ENCODE data around the gene ARHGAP6. TPM values are rescaled to one million over a fixed set of nuclear protein-coding genes. Genes with fewer than 3 reads are reported as not detected.

Gene ARHGAP6
- total and polyA plus RNA-seq, 9 donors: 14.1 to 32.9 (median 20.3) TPM

DNA sequence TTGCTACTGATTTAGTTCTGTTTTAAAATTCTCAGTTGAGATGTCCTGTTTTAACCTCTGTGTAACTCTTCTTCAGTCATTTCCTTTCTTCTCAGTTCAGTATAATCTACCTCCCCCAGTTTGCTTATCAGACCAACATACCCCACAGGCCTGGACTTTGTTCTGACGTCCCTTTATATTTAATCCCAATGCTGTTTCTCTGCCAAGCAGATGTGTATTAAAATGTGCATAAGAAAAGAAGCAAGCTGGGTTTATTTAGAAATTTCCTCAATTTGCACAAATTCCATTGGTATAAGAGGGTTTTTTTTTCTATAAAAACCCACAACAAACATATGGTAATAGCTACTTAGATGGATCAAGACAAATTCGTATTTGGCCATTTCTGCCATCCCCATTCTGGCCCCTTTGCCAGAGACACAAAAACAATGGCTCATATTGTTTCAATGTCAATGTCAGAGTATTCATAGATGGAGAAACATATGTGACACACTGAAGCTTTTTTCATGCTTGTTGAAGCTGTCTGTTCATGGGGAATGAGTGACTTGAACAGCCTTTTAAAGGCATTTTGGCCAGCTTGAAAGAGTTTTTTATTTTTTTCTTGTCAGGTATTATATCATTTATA, 530.0 kb downstream of the ARHGAP6 start:
- intact Hi-C loops (cut with DNase I): loop anchor here (2.0 to 10.0 kb wide), 4 partner anchors 639 to 951 kb away; no protein-coding TSS in a partner anchor
- Histone ChIP-seq H3K9me3 (no peaks in the 10 kb centered on the region), H3K27ac (no peak overlapping the region), H3K36me3 (no peaks in the 10 kb centered on the region), H3K27me3 (no peaks in the 10 kb centered on the region), H3K4me1 (ENCODE audit: insufficient read depth) (no peaks in the 10 kb centered on the region), H3K4me3 (no peak overlapping the region)
- no peak for DNase-seq
- TF ChIP-seq POLR2A (IDR thresholded peaks at IDR 0.05): no peak
- TF ChIP-seq, protein P1, sequence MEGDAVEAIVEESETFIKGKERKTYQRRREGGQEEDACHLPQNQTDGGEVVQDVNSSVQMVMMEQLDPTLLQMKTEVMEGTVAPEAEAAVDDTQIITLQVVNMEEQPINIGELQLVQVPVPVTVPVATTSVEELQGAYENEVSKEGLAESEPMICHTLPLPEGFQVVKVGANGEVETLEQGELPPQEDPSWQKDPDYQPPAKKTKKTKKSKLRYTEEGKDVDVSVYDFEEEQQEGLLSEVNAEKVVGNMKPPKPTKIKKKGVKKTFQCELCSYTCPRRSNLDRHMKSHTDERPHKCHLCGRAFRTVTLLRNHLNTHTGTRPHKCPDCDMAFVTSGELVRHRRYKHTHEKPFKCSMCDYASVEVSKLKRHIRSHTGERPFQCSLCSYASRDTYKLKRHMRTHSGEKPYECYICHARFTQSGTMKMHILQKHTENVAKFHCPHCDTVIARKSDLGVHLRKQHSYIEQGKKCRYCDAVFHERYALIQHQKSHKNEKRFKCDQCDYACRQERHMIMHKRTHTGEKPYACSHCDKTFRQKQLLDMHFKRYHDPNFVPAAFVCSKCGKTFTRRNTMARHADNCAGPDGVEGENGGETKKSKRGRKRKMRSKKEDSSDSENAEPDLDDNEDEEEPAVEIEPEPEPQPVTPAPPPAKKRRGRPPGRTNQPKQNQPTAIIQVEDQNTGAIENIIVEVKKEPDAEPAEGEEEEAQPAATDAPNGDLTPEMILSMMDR (IDR thresholded peaks at IDR 0.05): no peak
- no peak for TF ChIP-seq EP300 (IDR thresholded peaks at IDR 0.05)
- 24 to 26% (median 26%) methylated on average over 2 of the region's 2 CpGs for WGBS, 3 donors

DNA sequence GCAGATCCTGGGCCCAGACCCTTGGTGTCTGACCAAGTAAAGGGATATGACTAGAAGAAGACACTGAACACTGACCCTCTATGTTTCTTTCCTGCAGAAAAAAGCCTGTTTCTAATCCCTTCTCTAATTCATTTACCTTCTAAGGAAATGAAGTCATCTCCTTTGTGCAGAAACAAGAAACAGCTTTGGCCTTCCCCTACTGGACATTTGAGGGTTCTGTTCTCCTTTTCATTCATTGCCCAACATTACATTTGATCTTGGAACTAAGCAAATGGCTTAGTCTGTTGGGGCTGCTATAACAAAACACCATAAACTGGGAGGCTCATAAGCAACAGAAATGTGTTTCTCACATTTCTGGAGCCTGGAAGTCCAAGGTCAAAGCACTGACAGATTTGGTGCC, 534.6 kb downstream of the ARHGAP6 start:
- no peak for DNase-seq
- Histone ChIP-seq H3K9me3 (no peaks in the 10 kb centered on the region), H3K36me3 (no peaks in the 10 kb centered on the region), H3K27ac (no peak overlapping the region), H3K27me3 (no peaks in the 10 kb centered on the region), H3K4me3 (no peak overlapping the region), H3K4me1 (ENCODE audit: insufficient read depth) (no peaks in the 10 kb centered on the region)
- intact Hi-C loops (cut with DNase I): loop anchor here in 2 of 4 donors (10.0 kb wide), 2 partner anchors 644 to 946 kb away; no protein-coding TSS in a partner anchor
- TF ChIP-seq POLR2A (IDR thresholded peaks at IDR 0.05) (no peak), EP300 (IDR thresholded peaks at IDR 0.05) (no peak)
- TF ChIP-seq, protein P1 (IDR thresholded peaks at IDR 0.05): no peak

DNA sequence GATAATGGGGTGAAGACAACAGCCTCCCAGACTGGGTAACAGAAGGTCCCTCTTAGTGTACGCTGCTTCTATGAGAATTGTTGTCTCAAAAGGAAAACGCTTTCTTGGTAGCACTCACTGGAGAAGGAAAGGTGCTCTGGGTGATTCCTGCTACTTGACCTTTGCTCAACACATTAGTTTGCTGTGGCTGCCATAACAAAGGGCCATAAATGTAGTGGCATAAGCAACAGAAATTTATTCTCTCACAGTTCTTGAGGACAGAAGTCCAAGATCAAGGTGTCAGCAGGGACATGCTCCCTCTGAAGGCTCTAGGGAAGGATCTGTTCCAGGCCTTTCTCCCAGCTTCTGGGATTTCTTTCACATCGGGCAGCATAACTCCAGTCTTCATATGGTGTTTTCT, 535.6 kb downstream of the ARHGAP6 start:
- WGBS, 3 donors: 68 to 81% (median 71%) methylated on average over 3 of the region's 3 CpGs
- no peak overlapping the region for H3K4me3 ChIP-seq
- no peaks in the 10 kb centered on the region for H3K4me1 ChIP-seq (ENCODE audit: insufficient read depth)
- no peak for TF ChIP-seq POLR2A (IDR thresholded peaks at IDR 0.05)
- H3K9me3 ChIP-seq: no peaks in the 10 kb centered on the region
- no peak overlapping the region for H3K27ac ChIP-seq
- no peaks in the 10 kb centered on the region for H3K36me3 ChIP-seq
- intact Hi-C loops (cut with DNase I): loop anchor here in 2 of 4 donors (10.0 kb wide), 2 partner anchors 645 to 945 kb away; no protein-coding TSS in a partner anchor
- H3K27me3 ChIP-seq: no peaks in the 10 kb centered on the region
- DNase-seq: no peak

DNA sequence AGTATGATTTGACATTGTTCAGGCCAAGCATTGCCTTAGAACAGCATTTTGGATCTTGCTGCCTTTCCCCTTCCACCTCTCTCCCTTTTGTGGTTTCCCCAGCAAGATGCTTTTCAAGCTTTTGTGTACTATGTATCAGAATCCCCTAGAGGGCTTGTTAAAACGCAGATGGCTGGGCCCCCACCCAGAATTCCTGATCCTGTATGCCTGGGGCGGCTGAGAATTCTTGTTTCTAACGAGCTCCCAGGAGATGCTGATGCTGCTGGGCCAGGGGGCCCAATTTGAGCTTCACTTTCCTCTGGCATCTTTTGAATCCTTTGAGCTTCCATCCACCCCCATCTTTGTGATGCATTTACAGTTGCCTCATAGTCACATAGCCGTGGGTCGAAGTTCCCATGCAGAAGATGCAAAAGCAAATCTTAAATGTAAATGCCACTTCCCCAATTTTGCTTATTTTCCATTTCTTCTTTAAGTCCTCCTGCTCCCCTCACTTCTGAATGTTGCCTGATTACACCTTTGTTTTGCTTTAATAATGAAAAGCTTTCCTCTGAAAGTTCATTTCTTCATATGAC, 536.1 kb downstream of the ARHGAP6 start:
- 50 to 56% (median 51%) methylated on average over 5 of the region's 5 CpGs for WGBS, 3 donors
- Histone ChIP-seq H3K27me3 (no peaks in the 10 kb centered on the region), H3K36me3 (no peaks in the 10 kb centered on the region), H3K4me3 (no peak overlapping the region), H3K4me1 (ENCODE audit: insufficient read depth) (no peaks in the 10 kb centered on the region), H3K27ac (no peak overlapping the region), H3K9me3 (no peaks in the 10 kb centered on the region)
- intact Hi-C loops (cut with DNase I): loop anchor here in 2 of 4 donors (10.0 kb wide), 2 partner anchors 645 to 945 kb away; no protein-coding TSS in a partner anchor
- TF ChIP-seq, protein P1 (IDR thresholded peaks at IDR 0.05): no peak
- TF ChIP-seq EP300 (IDR thresholded peaks at IDR 0.05) (no peak), POLR2A (IDR thresholded peaks at IDR 0.05) (no peak)
- DNase-seq: no peak

DNA sequence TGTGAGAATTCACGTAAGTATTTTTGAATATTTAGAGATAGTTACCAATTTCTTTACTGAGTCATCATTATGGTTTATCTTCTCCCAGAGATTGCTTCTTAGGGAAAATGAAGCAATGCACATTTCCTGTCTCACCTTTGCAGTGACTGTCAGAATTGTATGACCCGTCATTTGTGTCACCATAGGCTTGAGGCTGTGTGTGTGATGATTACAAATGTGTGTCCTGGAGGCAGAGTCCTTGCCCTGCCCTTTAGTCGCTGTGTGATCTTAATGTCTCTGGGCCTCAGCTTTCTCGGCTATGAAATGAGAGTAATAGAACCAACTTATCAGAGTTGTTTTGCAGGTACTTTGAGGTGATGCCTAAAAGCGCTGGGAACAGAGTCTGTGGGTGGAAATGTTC, 540.7 kb downstream of the ARHGAP6 start:
- Histone ChIP-seq H3K27me3 (no peaks in the 10 kb centered on the region), H3K4me3 (no peak overlapping the region), H3K4me1 (ENCODE audit: insufficient read depth) (no peaks in the 10 kb centered on the region), H3K27ac (no peak overlapping the region), H3K36me3 (no peaks in the 10 kb centered on the region), H3K9me3 (no peaks in the 10 kb centered on the region)
- no peak for DNase-seq
- intact Hi-C loops (cut with DNase I): no loop called here
- TF ChIP-seq POLR2A (IDR thresholded peaks at IDR 0.05): no peak
- TF ChIP-seq, protein P1 (IDR thresholded peaks at IDR 0.05): no peak
- no peak for TF ChIP-seq EP300 (IDR thresholded peaks at IDR 0.05)
- WGBS, 3 donors: 70 to 79% (median 70%) methylated on average over 5 of the region's 5 CpGs

Data from ovary (tissue), 9 donors.